ENCODE measurements around the gene GRID2. TPM values are rescaled to one million over a fixed set of nuclear protein-coding genes. Genes with fewer than 3 reads are reported as not detected.

GRID2 gene
- polyA plus RNA-seq, 1 donor = 0.57 TPM

GRCh38 chr4:92455329-92455839, 151.6 kb downstream of the GRID2 start:
- 93% methylated on average over 3 of the region's 7 CpGs for WGBS (ENCODE audit: insufficient coverage, low lambda C conversion rate)
- no peaks in the 10 kb centered on the region for H3K27me3 ChIP-seq (ENCODE audit: control insufficient read depth, insufficient read depth, low read length)
- H3K9me3 ChIP-seq (ENCODE audit: control insufficient read depth, low read depth, low read length) = no peaks in the 10 kb centered on the region
- no peaks in the 10 kb centered on the region for H3K36me3 ChIP-seq (ENCODE audit: control insufficient read depth, insufficient read depth, low read length)
- no peak overlapping the region for H3K27ac ChIP-seq (ENCODE audit: low read length)
- H3K4me3 ChIP-seq (ENCODE audit: low read length) = no peak overlapping the region
- H3K4me1 ChIP-seq (ENCODE audit: control insufficient read depth, insufficient read depth, low read length) = no peaks in the 10 kb centered on the region
- DNase-seq = no peak

- H3K27ac ChIP-seq (ENCODE audit: low read length) = no peak overlapping the region
- no peaks in the 10 kb centered on the region for H3K4me1 ChIP-seq (ENCODE audit: control insufficient read depth, insufficient read depth, low read length)
- no peaks in the 10 kb centered on the region for H3K27me3 ChIP-seq (ENCODE audit: control insufficient read depth, insufficient read depth, low read length)
- 92% methylated on average over 2 of the region's 2 CpGs for whole genome bisulfite sequencing (ENCODE audit: insufficient coverage, low lambda C conversion rate)
- DNase-seq = no peak
- H3K36me3 ChIP-seq (ENCODE audit: control insufficient read depth, insufficient read depth, low read length) = no peaks in the 10 kb centered on the region
- H3K9me3 ChIP-seq (ENCODE audit: control insufficient read depth, low read depth, low read length) = no peaks in the 10 kb centered on the region
- no peak overlapping the region for H3K4me3 ChIP-seq (ENCODE audit: low read length)
Measured at GRCh38 chr4:92455951-92456350, 152.2 kb downstream of the GRID2 start.

- H3K4me1 ChIP-seq (ENCODE audit: control insufficient read depth, insufficient read depth, low read length) = no peaks in the 10 kb centered on the region
- H3K27me3 ChIP-seq (ENCODE audit: control insufficient read depth, insufficient read depth, low read length) = no peaks in the 10 kb centered on the region
- no peaks in the 10 kb centered on the region for H3K9me3 ChIP-seq (ENCODE audit: control insufficient read depth, low read depth, low read length)
- H3K27ac ChIP-seq (ENCODE audit: low read length) = no peak overlapping the region
- WGBS (ENCODE audit: insufficient coverage, low lambda C conversion rate) = 80% methylated on average over 1 of the region's 1 CpG
- no peak for DNase-seq
- H3K36me3 ChIP-seq (ENCODE audit: control insufficient read depth, insufficient read depth, low read length) = no peaks in the 10 kb centered on the region
- H3K4me3 ChIP-seq (ENCODE audit: low read length) = no peak overlapping the region
Measured at GRCh38 chr4:92461732-92462131, 158.0 kb downstream of the GRID2 start.

GRCh38 chr4:92477298-92477697, 173.5 kb downstream of the GRID2 start:
- no peak for DNase-seq
- Histone ChIP-seq H3K4me3 (ENCODE audit: low read length) (no peak overlapping the region), H3K4me1 (ENCODE audit: control insufficient read depth, insufficient read depth, low read length) (no peaks in the 10 kb centered on the region), H3K9me3 (ENCODE audit: control insufficient read depth, low read depth, low read length) (no peaks in the 10 kb centered on the region), H3K36me3 (ENCODE audit: control insufficient read depth, insufficient read depth, low read length) (no peaks in the 10 kb centered on the region), H3K27ac (ENCODE audit: low read length) (no peak overlapping the region), H3K27me3 (ENCODE audit: control insufficient read depth, insufficient read depth, low read length) (no peaks in the 10 kb centered on the region)
- no CpG with 5 or more reads among the region's 1 CpG for WGBS (ENCODE audit: insufficient coverage, low lambda C conversion rate)

GRCh38 chr4:92483341-92483740, 179.6 kb downstream of the GRID2 start:
- WGBS (ENCODE audit: insufficient coverage, low lambda C conversion rate) = no CpG with 5 or more reads among the region's 3 CpGs
- Histone ChIP-seq H3K36me3 (ENCODE audit: control insufficient read depth, insufficient read depth, low read length) (no peaks in the 10 kb centered on the region), H3K27ac (ENCODE audit: low read length) (no peak overlapping the region), H3K4me1 (ENCODE audit: control insufficient read depth, insufficient read depth, low read length) (no peaks in the 10 kb centered on the region), H3K4me3 (ENCODE audit: low read length) (no peak overlapping the region), H3K9me3 (ENCODE audit: control insufficient read depth, low read depth, low read length) (no peaks in the 10 kb centered on the region), H3K27me3 (ENCODE audit: control insufficient read depth, insufficient read depth, low read length) (no peaks in the 10 kb centered on the region)
- DNase-seq = peak in 1 of 2 donors; percentile 12

- Histone ChIP-seq H3K36me3 (ENCODE audit: control insufficient read depth, insufficient read depth, low read length) (no peaks in the 10 kb centered on the region), H3K4me3 (ENCODE audit: low read length) (no peak overlapping the region), H3K4me1 (ENCODE audit: control insufficient read depth, insufficient read depth, low read length) (no peaks in the 10 kb centered on the region), H3K27ac (ENCODE audit: low read length) (no peak overlapping the region), H3K9me3 (ENCODE audit: control insufficient read depth, low read depth, low read length) (no peaks in the 10 kb centered on the region), H3K27me3 (ENCODE audit: control insufficient read depth, insufficient read depth, low read length) (no peaks in the 10 kb centered on the region)
- DNase-seq = no peak
- 80% methylated on average over 1 of the region's 1 CpG for WGBS (ENCODE audit: insufficient coverage, low lambda C conversion rate)
Measured at GRCh38 chr4:92488496-92488895, 184.7 kb downstream of the GRID2 start.

GRCh38 chr4:92497141-92497540, 193.4 kb downstream of the GRID2 start:
- no peaks in the 10 kb centered on the region for H3K27me3 ChIP-seq (ENCODE audit: control insufficient read depth, insufficient read depth, low read length)
- no peak overlapping the region for H3K27ac ChIP-seq (ENCODE audit: low read length)
- no peaks in the 10 kb centered on the region for H3K4me1 ChIP-seq (ENCODE audit: control insufficient read depth, insufficient read depth, low read length)
- WGBS (ENCODE audit: insufficient coverage, low lambda C conversion rate) = 86% methylated on average over 1 of the region's 1 CpG
- no peaks in the 10 kb centered on the region for H3K9me3 ChIP-seq (ENCODE audit: control insufficient read depth, low read depth, low read length)
- no peak for DNase-seq
- no peak overlapping the region for H3K4me3 ChIP-seq (ENCODE audit: low read length)
- no peaks in the 10 kb centered on the region for H3K36me3 ChIP-seq (ENCODE audit: control insufficient read depth, insufficient read depth, low read length)

- no peaks in the 10 kb centered on the region for H3K36me3 ChIP-seq (ENCODE audit: control insufficient read depth, insufficient read depth, low read length)
- no peaks in the 10 kb centered on the region for H3K4me1 ChIP-seq (ENCODE audit: control insufficient read depth, insufficient read depth, low read length)
- H3K9me3 ChIP-seq (ENCODE audit: control insufficient read depth, low read depth, low read length) = no peaks in the 10 kb centered on the region
- no peak overlapping the region for H3K27ac ChIP-seq (ENCODE audit: low read length)
- no peak overlapping the region for H3K4me3 ChIP-seq (ENCODE audit: low read length)
- DNase-seq = no peak
- H3K27me3 ChIP-seq (ENCODE audit: control insufficient read depth, insufficient read depth, low read length) = no peaks in the 10 kb centered on the region
- WGBS (ENCODE audit: insufficient coverage, low lambda C conversion rate) = no CpG with 5 or more reads among the region's 2 CpGs
Measured at GRCh38 chr4:92501456-92501855, 197.7 kb downstream of the GRID2 start.

GRCh38 chr4:92506933-92507332, 203.2 kb downstream of the GRID2 start:
- no peak overlapping the region for H3K4me3 ChIP-seq (ENCODE audit: low read length)
- no peaks in the 10 kb centered on the region for H3K4me1 ChIP-seq (ENCODE audit: control insufficient read depth, insufficient read depth, low read length)
- no peak overlapping the region for H3K27ac ChIP-seq (ENCODE audit: low read length)
- no peak for DNase-seq
- no peaks in the 10 kb centered on the region for H3K27me3 ChIP-seq (ENCODE audit: control insufficient read depth, insufficient read depth, low read length)
- H3K9me3 ChIP-seq (ENCODE audit: control insufficient read depth, low read depth, low read length) = no peaks in the 10 kb centered on the region
- no peaks in the 10 kb centered on the region for H3K36me3 ChIP-seq (ENCODE audit: control insufficient read depth, insufficient read depth, low read length)

- no peaks in the 10 kb centered on the region for H3K36me3 ChIP-seq (ENCODE audit: control insufficient read depth, insufficient read depth, low read length)
- DNase-seq = peak; percentile 11 to 50
- H3K9me3 ChIP-seq (ENCODE audit: control insufficient read depth, low read depth, low read length) = no peaks in the 10 kb centered on the region
- no peaks in the 10 kb centered on the region for H3K27me3 ChIP-seq (ENCODE audit: control insufficient read depth, insufficient read depth, low read length)
- no peak overlapping the region for H3K4me3 ChIP-seq (ENCODE audit: low read length)
- H3K4me1 ChIP-seq (ENCODE audit: control insufficient read depth, insufficient read depth, low read length) = no peaks in the 10 kb centered on the region
- no CpG with 5 or more reads among the region's 1 CpG for WGBS (ENCODE audit: insufficient coverage, low lambda C conversion rate)
- H3K27ac ChIP-seq (ENCODE audit: low read length) = no peak overlapping the region
Measured at GRCh38 chr4:92514627-92515026, 210.9 kb downstream of the GRID2 start.

GRCh38 chr4:92516450-92516849, 212.7 kb downstream of the GRID2 start:
- Histone ChIP-seq H3K9me3 (ENCODE audit: control insufficient read depth, low read depth, low read length) (no peaks in the 10 kb centered on the region), H3K27ac (ENCODE audit: low read length) (no peak overlapping the region), H3K4me1 (ENCODE audit: control insufficient read depth, insufficient read depth, low read length) (no peaks in the 10 kb centered on the region), H3K36me3 (ENCODE audit: control insufficient read depth, insufficient read depth, low read length) (no peaks in the 10 kb centered on the region), H3K4me3 (ENCODE audit: low read length) (no peak overlapping the region), H3K27me3 (ENCODE audit: control insufficient read depth, insufficient read depth, low read length) (no peaks in the 10 kb centered on the region)
- DNase-seq = no peak
- 100% methylated on average over 1 of the region's 6 CpGs for WGBS (ENCODE audit: insufficient coverage, low lambda C conversion rate)

Data from large intestine (tissue), 3 donors.